NB4 (cell line): ENCODE data around the gene TMEM87B.

Experiments
- CTCF ChIP-seq: IDR thresholded peaks from one replicate; pipeline ENCODE4 v1.5.1; 2012; ENCODE audit warnings: low read depth, low read length
- POLR2A ChIP-seq: IDR thresholded peaks from 2 replicates; pipeline ENCODE4 v1.6.1; 2011; ENCODE audit warnings: mild to moderate bottlenecking; ENCODE audit not compliant: insufficient read length; ENCODE audit errors: extremely low read depth

GRCh38 chr2:112061840-112062239 lies 6.8 kb downstream of the TMEM87B start:
- TF ChIP-seq POLR2A (no peak), CTCF (no peak)
